Trophoblast cell (in vitro differentiated cells and primary cell): ENCODE results near the gene SGPP2.
A peak's percentile ranks its signal among the peaks of the same experiment; 100 is the strongest.

Source experiments
- DNase-seq, 2 donors: peaks; one replicate each; pipeline ENCODE4 v3.0.0-alpha.2; 2016
- H2AFZ ChIP-seq: 2 replicates; pipeline ENCODE4 v1.6.1; 2013; ENCODE audit warnings: low read length, moderate library complexity, mild to moderate bottlenecking; ENCODE audit not compliant: insufficient read depth, poor library complexity
- H2AK5ac ChIP-seq: 2 replicates; pipeline ENCODE4 v1.6.1; 2013; ENCODE audit warnings: mild to moderate bottlenecking, low read length
- H2BK120ac ChIP-seq: 2 replicates; pipeline ENCODE4 v1.6.1; 2013; ENCODE audit warnings: low read length, mild to moderate bottlenecking, moderate library complexity; ENCODE audit not compliant: insufficient read depth, poor library complexity
- H2BK12ac ChIP-seq: 2 replicates; pipeline ENCODE4 v1.6.1; 2013; ENCODE audit warnings: mild to moderate bottlenecking, low read length, moderate library complexity
- H2BK5ac ChIP-seq: 2 replicates; pipeline ENCODE4 v1.6.1; 2013; ENCODE audit warnings: low read length, low read depth, moderate library complexity, mild to moderate bottlenecking; ENCODE audit not compliant: poor library complexity
- H3K14ac ChIP-seq: 2 replicates; pipeline ENCODE4 v1.6.1; 2013; ENCODE audit warnings: mild to moderate bottlenecking, low read length
- H3K18ac ChIP-seq: 2 replicates; pipeline ENCODE4 v1.6.1; 2013; ENCODE audit warnings: mild to moderate bottlenecking, low read length
- H3K23ac ChIP-seq: 2 replicates; pipeline ENCODE4 v1.6.1; 2013; ENCODE audit warnings: low read length
- H3K27ac ChIP-seq: 2 replicates; pipeline ENCODE4 v1.5.1; 2013; ENCODE audit warnings: low read depth, mild to moderate bottlenecking, inconsistent platforms, low read length, moderate library complexity
- H3K27me3 ChIP-seq: 2 replicates; pipeline ENCODE4 v1.6.1; 2013; ENCODE audit warnings: inconsistent platforms, mild to moderate bottlenecking, low read length, moderate library complexity; ENCODE audit not compliant: insufficient read depth
- H3K36me3 ChIP-seq, 2 experiments: 1 replicate in 1 of 2; 2 replicates in 1 of 2; pipeline ENCODE4 v1.6.1; 2013; ENCODE audit warnings: low read length in 2 of 2, mild to moderate bottlenecking in 2 of 2, moderate library complexity in 1 of 2; ENCODE audit not compliant: insufficient read depth in 2 of 2, control insufficient read depth in 1 of 2
- H3K4ac ChIP-seq: 2 replicates; pipeline ENCODE4 v1.6.1; 2013; ENCODE audit warnings: low read depth, mild to moderate bottlenecking, low read length, moderate library complexity
- H3K4me1 ChIP-seq, 2 experiments: 1 replicate in 1 of 2; 2 replicates in 1 of 2; pipeline ENCODE4 v1.6.1; 2013; ENCODE audit warnings: low read length in 2 of 2, mild to moderate bottlenecking in 2 of 2, moderate library complexity in 1 of 2; ENCODE audit not compliant: insufficient read depth in 2 of 2, control insufficient read depth in 1 of 2
- H3K4me2 ChIP-seq: 2 replicates; pipeline ENCODE4 v1.6.1; 2013; ENCODE audit warnings: inconsistent platforms, mild to moderate bottlenecking, low read length, moderate library complexity
- H3K4me3 ChIP-seq: 2 replicates; pipeline ENCODE4 v1.5.1; 2013; ENCODE audit warnings: mild to moderate bottlenecking, low read depth, low read length, inconsistent platforms
- H3K79me1 ChIP-seq: one replicate; pipeline ENCODE4 v1.6.1; 2013; ENCODE audit warnings: low read length
- H3K79me2 ChIP-seq: 2 replicates; pipeline ENCODE4 v1.6.1; 2013; ENCODE audit warnings: low read length, mild to moderate bottlenecking; ENCODE audit not compliant: control insufficient read depth, insufficient read depth, poor library complexity
- H3K9ac ChIP-seq: 2 replicates; pipeline ENCODE4 v1.6.1; 2013; ENCODE audit warnings: mild to moderate bottlenecking, low read length
- H3K9me3 ChIP-seq: 2 replicates; pipeline ENCODE4 v1.6.1; 2013; ENCODE audit warnings: low read depth, mild to moderate bottlenecking, control low read depth, inconsistent platforms, low read length; ENCODE audit not compliant: insufficient read depth
- H4K12ac ChIP-seq: 2 replicates; pipeline ENCODE4 v1.6.1; 2013; ENCODE audit warnings: low read depth, mild to moderate bottlenecking, low read length, moderate library complexity
- H4K8ac ChIP-seq: 2 replicates; pipeline ENCODE4 v1.6.1; 2013; ENCODE audit warnings: low read depth, mild to moderate bottlenecking, low read length, moderate library complexity
- H4K91ac ChIP-seq: one replicate; pipeline ENCODE4 v1.6.1; 2013; ENCODE audit warnings: low read depth, mild to moderate bottlenecking, low read length, moderate library complexity
- WGBS: extraction: QIAGEN DNeasy Blood & Tissue Kit; methylation state at CpG from one replicate; pipeline ENCODE4 v1.1.7; 2013; ENCODE audit warnings: missing lambda C conversion rate; ENCODE audit not compliant: insufficient read length, insufficient coverage; ENCODE audit errors: extremely low coverage; 5-methylcytosine and 5-hydroxymethylcytosine counted together

SGPP2 gene

DNA sequence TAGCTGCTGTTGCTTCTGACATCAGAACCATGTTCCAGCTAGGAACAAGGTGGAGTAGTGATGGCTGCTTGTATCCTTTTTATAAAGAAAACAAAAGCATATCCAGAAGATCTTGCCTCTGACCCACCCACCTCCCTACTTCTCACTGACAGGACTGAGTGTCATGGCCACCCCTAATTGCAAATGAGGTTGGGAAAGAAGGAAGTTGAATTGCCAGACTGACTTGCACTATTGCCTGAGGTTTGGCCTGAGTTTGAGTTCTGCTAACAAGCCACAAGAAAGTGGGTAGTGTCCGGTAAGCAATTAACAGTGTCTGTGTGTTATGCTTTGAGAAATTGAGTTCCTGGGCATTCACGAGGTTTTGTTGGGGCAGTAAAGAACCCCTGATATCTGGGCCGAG, 22.8 kb downstream of the SGPP2 start:
- no peak for DNase-seq
- Histone ChIP-seq H3K4me1 (no peaks in the 10 kb centered on the region), H2AFZ (no peak overlapping the region), H2BK120ac (no peak overlapping the region), H3K79me2 (no peaks in the 10 kb centered on the region), H2BK12ac (no peak overlapping the region), H3K9ac (no peak overlapping the region), H3K4me2 (no peak overlapping the region), H4K12ac (no peak overlapping the region), H2AK5ac (no peak overlapping the region), H4K91ac (no peak overlapping the region), H3K27me3 (no peaks in the 10 kb centered on the region), H4K8ac (no peak overlapping the region), H3K4ac (no peak overlapping the region), H3K9me3 (no peaks in the 10 kb centered on the region), H3K27ac (no peak overlapping the region), H3K4me3 (no peak overlapping the region), H2BK5ac (no peak overlapping the region), H3K18ac (no peak overlapping the region), H3K36me3 (no peaks in the 10 kb centered on the region), H3K79me1 (no peaks in the 10 kb centered on the region), H3K14ac (no peak overlapping the region), H3K23ac (no peak overlapping the region)
- no CpG with 5 or more reads among the region's 3 CpGs for WGBS

DNA sequence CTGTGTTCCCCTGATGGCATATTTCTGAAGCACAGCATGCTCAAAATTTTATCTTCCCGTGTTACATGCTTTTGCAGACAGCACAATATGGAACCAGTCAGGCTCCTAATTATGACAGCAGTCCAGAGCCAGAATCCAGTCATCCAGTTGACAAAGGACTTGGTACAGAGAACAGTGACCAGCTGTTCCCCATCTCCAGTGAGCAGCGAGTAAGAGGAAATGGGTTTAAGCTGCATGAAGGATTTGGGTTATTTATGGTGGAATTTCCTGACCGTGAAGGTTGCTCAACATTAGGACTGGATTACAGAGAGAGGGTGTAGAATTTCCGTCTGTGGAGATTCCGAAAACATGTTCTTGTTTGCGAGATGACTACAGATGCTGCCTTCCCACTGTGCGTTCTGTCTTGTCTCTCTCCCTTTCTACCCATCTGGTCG, 24.4 kb downstream of the SGPP2 start:
- H3K9ac ChIP-seq, result no peak overlapping the region
- no peak overlapping the region for H4K12ac ChIP-seq
- H3K27me3 ChIP-seq, result no peaks in the 10 kb centered on the region
- no peak overlapping the region for H3K14ac ChIP-seq
- no peak overlapping the region for H4K8ac ChIP-seq
- H3K4me2 ChIP-seq, result no peak overlapping the region
- no peaks in the 10 kb centered on the region for H3K79me1 ChIP-seq
- no peak overlapping the region for H3K18ac ChIP-seq
- no peak overlapping the region for H3K4me3 ChIP-seq
- no peak overlapping the region for H2AFZ ChIP-seq
- no peaks in the 10 kb centered on the region for H3K9me3 ChIP-seq
- no peaks in the 10 kb centered on the region for H3K79me2 ChIP-seq
- WGBS, result no CpG with 5 or more reads among the region's 8 CpGs
- H3K4ac ChIP-seq, result no peak overlapping the region
- H3K23ac ChIP-seq, result no peak overlapping the region
- H4K91ac ChIP-seq, result no peak overlapping the region
- no peak overlapping the region for H2BK12ac ChIP-seq
- H3K27ac ChIP-seq, result no peak overlapping the region
- H3K4me1 ChIP-seq, result no peaks in the 10 kb centered on the region
- H2BK120ac ChIP-seq, result no peak overlapping the region
- peak; percentile 24 to 44 for DNase-seq
- H3K36me3 ChIP-seq, result no peaks in the 10 kb centered on the region
- no peak overlapping the region for H2BK5ac ChIP-seq
- no peak overlapping the region for H2AK5ac ChIP-seq

DNA sequence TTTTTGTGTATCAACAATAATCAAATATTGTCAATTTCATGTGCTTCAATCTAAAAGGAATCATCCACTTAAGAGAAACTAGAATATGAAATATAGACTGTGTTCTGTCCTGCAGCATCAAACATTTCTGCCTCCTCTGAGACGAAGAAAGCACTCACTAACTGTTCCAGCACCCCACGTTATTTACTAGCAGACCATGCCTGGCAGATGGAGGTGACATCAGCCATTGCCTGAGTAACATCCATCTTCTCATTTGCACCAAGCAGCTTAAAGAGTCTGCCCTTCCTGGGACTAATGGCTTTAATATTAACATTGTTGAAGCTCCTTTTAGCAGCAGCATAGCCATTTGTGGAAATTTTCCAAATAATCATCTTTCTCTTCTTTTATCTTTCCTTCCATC, 25.7 kb downstream of the SGPP2 start:
- no peaks in the 10 kb centered on the region for H3K36me3 ChIP-seq
- no peak overlapping the region for H4K8ac ChIP-seq
- no peak overlapping the region for H4K91ac ChIP-seq
- no peaks in the 10 kb centered on the region for H3K79me2 ChIP-seq
- no peak overlapping the region for H3K18ac ChIP-seq
- no peaks in the 10 kb centered on the region for H3K9me3 ChIP-seq
- no peaks in the 10 kb centered on the region for H3K27me3 ChIP-seq
- H3K14ac ChIP-seq, result no peak overlapping the region
- no peak overlapping the region for H3K23ac ChIP-seq
- no peak overlapping the region for H2BK120ac ChIP-seq
- no peak for DNase-seq
- no peak overlapping the region for H2AK5ac ChIP-seq
- WGBS, result no CpG with 5 or more reads among the region's 2 CpGs
- H4K12ac ChIP-seq, result no peak overlapping the region
- no peak overlapping the region for H2BK12ac ChIP-seq
- H2AFZ ChIP-seq, result no peak overlapping the region
- H3K9ac ChIP-seq, result no peak overlapping the region
- no peak overlapping the region for H3K27ac ChIP-seq
- H3K4me3 ChIP-seq, result no peak overlapping the region
- no peaks in the 10 kb centered on the region for H3K4me1 ChIP-seq
- no peak overlapping the region for H3K4ac ChIP-seq
- H3K79me1 ChIP-seq, result no peaks in the 10 kb centered on the region
- no peak overlapping the region for H3K4me2 ChIP-seq
- no peak overlapping the region for H2BK5ac ChIP-seq

DNA sequence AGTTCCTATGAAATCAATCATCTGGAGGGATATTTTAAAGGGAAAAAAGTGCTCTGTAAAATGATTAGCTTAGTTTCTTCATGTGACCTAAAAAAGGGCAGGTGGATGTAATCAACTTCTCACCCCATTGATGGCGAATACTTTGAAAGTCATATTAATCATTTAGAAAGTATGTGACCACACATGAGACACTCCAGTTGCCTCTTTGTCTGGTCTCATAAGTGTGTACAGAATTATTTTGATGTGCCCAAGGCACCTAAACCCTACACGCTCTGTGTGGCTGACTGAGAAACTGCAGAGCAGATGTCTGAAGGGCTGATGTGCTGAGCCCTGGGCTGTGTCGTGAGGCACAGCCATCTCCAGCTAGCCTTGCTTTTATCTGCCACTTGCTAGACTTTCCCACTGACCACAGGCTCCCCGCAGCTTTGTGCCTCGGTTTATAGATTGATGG, 26.9 kb downstream of the SGPP2 start:
- H3K18ac ChIP-seq, result no peak overlapping the region
- H3K9me3 ChIP-seq, result no peaks in the 10 kb centered on the region
- DNase-seq, result no peak
- H3K4me1 ChIP-seq, result no peaks in the 10 kb centered on the region
- H2AK5ac ChIP-seq, result no peak overlapping the region
- no peak overlapping the region for H4K91ac ChIP-seq
- H4K8ac ChIP-seq, result no peak overlapping the region
- H3K27me3 ChIP-seq, result no peaks in the 10 kb centered on the region
- H3K14ac ChIP-seq, result no peak overlapping the region
- no peak overlapping the region for H3K9ac ChIP-seq
- no peak overlapping the region for H2BK12ac ChIP-seq
- H3K36me3 ChIP-seq, result no peaks in the 10 kb centered on the region
- no peak overlapping the region for H3K4me3 ChIP-seq
- H2BK5ac ChIP-seq, result no peak overlapping the region
- H3K79me2 ChIP-seq, result no peaks in the 10 kb centered on the region
- H3K23ac ChIP-seq, result no peak overlapping the region
- H2AFZ ChIP-seq, result no peak overlapping the region
- H3K79me1 ChIP-seq, result no peaks in the 10 kb centered on the region
- no peak overlapping the region for H3K4me2 ChIP-seq
- H3K4ac ChIP-seq, result no peak overlapping the region
- H4K12ac ChIP-seq, result no peak overlapping the region
- H3K27ac ChIP-seq, result no peak overlapping the region
- no CpG with 5 or more reads among the region's 5 CpGs for WGBS
- no peak overlapping the region for H2BK120ac ChIP-seq
